HG03025 (cell line): ENCODE results near the gene MUSK.
"Not testable (repeated sequence)": the region's sequence is repeated elsewhere in the genome, so short reads cannot be mapped to it uniquely, and the experiment has no call there.

Source experiments
- ATAC-seq: cut with Tn5 transposase; IDR thresholded peaks from one replicate; pipeline ENCODE4 v1.9.1; 2021; ENCODE audit warnings: mild to moderate bottlenecking, moderate library complexity; ENCODE audit not compliant: unreplicated experiment, low FRiP score

MUSK gene

DNA sequence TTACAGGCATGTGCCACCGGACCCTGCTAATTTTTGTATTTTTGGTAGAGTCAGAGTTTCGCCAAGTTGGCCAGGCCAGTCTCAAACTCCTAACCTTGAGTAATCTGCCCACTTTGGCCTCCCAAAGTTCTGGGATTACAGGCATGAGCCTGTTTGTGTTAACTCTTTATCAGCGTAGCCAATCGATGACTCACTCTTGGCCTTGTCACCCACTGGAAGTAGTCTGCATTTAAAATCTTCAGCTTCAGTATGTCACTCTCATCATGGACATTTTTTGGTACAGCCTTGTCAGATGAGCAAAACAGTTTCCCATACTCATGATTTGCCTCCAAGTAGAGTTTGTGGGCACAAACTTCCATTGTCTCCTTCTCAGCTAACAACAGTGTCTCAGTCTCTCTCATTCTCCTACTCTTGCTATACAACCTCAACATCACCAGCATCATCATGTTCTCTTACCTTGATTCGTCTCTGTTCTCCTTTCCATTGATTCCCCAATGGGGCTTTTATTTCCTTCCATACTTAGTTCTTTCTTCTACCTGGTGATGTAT, 22.5 kb downstream of the MUSK start:
- ATAC-seq, result no peak

DNA sequence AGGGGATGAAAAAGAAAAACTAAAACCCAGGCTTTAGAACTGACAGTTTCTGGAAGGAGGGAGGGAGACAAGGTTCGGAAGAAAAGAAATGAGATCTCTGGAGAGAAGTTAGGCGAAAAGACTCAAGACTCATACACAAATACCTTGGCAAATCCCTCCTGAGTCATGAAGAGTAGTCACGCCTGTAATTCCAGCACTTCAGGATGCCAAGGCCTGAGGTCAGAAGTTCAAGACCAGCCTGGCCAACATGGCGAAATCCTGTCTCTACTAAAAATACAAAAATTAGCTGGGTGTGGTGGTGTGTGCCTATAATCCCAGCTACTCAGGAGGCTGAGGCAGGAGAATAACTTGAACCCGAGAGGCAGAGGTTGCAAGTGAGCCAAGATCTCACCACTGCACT, 27.3 kb downstream of the MUSK start:
- ATAC-seq, result not testable (repeated sequence)

DNA sequence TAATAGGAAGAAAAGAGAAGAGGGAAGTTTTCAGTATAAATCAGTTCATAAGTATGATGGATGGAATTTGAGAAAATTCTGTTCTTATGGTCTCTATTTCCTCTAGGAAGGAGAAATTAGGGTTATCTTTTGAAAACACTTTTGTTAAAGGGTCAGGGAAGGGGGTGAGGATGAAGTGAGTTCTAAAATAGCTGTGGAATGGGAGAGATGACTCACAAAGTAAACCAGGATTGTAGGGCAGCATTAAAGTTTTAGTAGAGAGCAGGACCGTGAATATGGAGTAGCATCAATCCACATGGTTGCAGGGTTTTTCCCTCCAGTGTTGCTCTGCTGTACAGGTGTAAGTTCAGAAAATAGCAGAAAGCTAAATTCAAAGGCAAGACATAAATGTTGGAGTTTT, 32.4 kb downstream of the MUSK start:
- ATAC-seq, result no peak

DNA sequence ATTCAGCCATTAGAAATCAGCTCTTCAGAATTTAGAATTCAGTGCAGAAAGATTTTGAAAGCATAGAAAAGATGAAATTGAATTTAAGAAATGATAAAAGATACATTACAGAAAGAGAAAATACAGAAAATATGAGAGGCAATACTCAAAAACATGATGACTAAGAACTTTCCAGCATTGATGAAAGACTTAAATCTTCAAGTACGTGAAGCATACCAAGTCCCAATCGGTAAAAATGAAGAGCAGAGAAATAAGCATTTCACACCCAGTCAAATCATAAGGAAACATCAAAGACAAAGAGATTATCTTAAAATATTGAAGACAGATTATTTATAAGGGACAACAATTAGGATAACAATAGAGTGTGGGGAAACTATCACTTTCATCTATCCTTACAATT, 35.1 kb downstream of the MUSK start:
- ATAC-seq, result no peak

DNA sequence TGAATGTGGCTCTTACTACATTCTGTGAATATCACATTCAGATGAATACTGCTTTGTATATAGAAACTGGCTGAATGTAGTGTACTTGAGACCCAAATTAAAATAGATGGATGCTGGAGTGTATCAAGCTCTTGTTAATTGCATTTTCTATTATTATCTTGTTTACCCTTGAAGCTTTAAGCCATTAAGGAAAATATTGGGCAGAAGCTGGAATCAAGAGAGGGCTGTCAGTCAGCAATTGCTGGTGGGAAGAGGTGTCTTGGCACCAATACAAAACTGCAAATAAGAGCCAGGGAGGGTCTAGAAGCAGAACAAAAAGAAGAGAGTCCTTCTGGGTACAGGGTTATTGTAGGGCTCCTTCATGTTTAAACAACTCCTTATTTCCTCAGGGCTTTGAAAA, 38.8 kb downstream of the MUSK start:
- no peak for ATAC-seq

DNA sequence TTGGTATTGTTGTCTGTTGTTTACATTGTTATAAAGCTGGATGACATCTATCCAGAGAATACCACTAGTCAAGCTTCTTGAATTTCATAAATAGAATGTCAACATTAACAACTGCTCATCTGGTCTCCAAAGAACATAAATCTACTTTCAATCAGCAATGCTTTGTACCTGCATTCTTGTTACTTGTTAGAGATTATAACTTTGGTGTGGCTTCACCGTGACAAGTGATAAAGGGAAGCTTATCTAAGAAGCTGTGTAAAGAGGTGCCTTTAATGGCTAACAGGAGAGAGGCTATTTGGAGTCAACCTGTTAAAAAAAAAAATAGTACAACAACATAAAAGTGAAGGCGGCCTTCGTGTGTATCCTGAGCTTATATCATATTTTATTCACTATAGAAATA, 41.8 kb downstream of the MUSK start:
- ATAC-seq, result no peak

DNA sequence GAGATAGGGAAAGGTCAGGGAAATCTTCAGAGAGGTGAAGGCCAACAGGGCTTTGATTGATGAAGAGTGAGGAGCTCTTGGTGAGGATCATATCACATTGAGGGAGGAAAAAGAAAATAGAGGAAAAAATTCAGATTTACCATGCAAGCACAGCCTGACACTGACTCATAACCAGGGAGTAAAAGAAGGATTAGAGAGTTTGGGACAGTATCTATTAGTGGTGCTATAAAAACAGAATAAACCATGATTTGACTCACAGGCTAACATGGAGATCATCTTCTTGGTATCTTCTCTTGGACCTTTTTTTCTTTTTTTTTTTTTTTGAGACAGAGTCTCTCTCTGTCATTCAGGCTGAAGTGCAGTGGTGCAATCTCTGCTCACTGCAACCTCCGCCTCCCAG, 44.4 kb downstream of the MUSK start:
- no peak for ATAC-seq

DNA sequence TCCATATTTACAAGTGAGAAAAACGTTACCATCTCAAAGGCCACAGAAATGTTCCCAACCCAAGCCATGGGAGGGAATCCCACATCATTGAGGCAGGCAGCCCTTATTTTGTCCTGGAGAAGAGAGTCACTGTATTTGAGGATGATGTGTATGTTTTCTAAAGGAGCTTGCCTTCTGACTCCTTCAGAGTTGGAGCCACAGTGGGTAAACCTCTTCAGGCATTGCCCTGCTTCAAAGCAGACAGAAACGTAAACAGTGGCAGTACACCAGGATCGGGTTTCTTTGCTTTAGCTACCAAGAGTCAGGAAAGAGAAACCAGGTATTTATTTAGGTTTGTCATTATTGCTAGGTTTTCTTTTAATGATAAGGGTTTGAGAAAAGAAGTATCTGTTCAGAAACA, 45.7 kb downstream of the MUSK start:
- ATAC-seq, result no peak

DNA sequence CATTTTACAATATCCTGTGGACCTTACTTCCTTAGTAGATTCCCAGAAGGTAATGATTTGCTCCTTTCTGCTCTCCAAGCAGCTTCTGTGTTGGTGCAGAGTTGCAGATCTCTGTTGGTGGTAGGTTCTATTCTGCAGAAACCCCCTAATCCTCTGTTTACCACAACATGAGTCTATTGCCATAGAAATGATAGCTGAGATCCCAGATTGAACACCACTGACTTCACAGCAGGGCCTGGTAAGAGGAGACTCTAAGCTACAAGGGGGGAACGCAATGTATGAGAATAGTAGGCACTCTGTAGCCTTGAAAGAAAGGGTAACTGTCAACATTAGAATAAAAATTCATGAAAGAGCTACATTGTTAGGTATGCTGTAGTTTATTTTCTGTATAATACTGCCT, 59.5 kb downstream of the MUSK start:
- no peak for ATAC-seq

DNA sequence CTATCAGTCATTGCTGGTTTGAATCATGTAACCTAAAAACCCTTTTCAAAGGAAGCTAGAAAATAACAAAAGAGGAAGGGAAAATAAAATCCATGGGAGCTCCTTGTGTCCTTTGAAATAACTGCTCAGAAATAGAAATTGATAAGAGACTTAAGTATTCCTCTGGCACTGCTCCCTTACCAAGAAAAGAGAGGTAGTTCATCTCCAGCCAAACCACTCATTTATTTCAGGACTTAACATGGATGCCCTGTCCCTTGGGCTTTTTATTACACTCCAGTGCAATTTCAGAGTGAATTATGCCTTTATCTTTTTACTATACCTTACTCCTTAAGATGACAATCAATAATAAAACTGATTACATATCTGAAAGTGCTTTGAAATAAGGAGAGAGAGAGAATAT, 61.0 kb downstream of the MUSK start:
- ATAC-seq, result no peak

DNA sequence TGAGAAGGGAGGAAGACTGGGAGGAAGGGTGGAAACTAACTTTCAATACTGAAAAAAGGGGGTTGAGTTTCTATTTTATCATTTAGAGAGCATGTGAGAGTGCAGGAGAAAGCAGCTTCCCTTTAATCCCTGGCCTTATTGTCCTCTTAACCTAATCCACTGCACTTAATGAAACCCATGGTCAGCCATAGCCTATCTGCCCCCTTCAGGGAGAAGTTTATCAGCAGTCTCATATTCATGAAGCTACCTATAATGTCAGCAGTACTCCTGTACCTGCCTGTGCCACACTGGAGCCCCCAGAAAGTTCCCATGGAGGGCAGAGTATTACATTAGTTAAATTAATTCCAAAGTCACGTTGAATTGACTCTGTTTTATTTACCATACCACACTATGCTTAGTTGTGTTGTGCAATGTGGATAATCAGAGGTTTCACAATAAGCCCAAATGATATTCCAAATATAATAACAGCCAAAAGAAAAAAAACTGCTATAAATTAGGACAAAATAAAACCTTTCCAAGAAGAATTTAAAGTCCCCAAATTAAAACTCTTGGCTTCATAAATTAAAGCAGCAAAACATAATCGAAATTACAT, 62.9 kb downstream of the MUSK start:
- ATAC-seq, result no peak

DNA sequence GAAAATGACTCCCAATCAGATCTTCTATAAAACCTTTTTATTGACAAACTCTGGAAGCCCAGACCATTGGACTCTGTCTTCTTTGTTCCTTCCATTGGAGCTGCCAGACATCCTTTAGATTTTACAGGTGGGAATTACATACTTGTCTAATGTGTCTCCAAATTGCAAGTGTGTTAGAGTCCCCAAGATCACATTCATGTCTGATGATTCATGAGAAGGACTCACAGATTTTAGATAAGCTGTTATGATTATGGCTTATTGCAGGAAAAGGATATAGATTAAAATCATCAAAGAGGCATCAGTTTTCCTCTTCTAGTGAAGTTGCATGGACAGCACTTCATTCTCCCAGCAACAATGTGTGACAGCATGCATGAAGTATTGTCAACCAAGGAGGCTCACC, 70.4 kb downstream of the MUSK start:
- ATAC-seq, result no peak

DNA sequence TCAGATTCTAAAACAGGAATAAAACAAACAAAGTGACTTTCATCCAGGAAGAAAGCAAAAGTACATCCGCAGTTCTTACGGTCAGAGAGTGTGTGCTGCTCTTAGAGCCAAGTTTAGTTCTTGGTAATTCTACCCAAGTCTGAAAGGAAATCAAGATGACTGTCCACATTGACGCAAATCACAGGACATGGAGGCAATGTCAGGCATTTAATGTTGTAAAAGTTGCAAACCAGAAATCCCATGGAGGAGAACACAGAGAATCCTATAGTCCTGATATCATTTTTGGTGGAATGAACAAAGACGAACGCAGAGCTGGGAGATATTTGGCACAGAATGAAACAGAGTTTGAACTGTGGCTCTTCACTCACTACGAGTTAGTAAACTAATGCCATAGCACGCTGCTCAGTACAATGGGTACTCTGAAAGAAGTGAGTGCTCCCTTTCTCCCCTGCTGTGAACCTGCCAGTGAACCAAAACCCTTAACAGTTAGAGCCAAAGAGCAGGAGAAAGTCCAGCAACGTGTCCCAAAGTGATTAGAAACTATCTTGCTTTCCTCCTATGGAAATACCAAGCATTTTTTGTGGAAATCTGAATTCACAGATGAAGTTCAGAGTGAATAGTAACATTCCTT, 74.3 kb downstream of the MUSK start:
- no peak for ATAC-seq

DNA sequence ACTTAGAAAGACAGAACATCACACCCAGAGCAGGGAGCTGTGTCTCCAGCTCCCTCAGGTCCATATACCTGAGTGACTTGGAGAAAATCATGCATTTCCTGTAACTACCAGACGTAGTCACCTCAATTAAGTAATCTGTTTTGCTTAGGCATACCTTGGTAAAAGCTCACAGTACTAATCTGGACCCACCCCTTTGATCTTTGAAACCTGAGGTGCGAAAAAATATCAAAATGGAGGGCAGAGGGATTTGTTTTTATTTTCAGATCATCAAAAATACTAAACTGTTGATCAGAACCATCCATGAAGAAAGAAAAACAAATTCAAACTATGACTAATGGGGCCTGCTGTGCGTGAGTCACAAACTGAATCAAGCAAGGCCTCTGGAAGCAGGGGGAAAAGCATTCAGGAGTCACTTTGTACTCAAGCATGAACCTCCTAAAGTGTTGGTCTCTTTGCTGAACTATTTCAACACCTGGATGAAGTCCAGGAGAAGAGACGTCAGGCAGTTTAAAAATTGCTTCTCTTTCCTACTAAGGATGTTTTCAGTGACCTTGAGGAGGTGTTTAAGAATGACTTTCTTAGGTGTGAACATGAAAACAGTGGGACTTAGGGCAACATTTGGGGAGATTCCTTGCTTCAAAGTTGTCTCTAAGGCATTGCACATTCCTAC, 76.3 kb downstream of the MUSK start:
- no peak for ATAC-seq

DNA sequence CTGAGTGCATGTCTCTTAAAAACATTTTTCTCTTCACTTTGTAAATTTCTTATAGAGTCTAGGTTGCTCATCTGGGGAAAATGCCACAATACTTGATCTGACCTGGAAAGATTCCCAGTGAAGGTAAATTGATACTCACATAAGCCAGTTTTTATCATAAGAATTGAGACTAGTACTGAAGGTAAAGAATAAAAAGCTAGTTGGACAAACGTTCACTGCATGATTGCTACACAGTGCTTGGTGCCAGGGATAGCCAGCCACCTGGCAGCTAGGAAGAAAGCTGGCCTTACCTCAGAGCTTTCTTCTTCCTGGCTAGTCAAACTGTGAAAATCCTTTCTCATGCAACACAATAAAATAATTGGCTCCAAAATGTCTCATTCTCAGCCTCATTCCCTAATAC, 77.1 kb downstream of the MUSK start:
- no peak for ATAC-seq

DNA sequence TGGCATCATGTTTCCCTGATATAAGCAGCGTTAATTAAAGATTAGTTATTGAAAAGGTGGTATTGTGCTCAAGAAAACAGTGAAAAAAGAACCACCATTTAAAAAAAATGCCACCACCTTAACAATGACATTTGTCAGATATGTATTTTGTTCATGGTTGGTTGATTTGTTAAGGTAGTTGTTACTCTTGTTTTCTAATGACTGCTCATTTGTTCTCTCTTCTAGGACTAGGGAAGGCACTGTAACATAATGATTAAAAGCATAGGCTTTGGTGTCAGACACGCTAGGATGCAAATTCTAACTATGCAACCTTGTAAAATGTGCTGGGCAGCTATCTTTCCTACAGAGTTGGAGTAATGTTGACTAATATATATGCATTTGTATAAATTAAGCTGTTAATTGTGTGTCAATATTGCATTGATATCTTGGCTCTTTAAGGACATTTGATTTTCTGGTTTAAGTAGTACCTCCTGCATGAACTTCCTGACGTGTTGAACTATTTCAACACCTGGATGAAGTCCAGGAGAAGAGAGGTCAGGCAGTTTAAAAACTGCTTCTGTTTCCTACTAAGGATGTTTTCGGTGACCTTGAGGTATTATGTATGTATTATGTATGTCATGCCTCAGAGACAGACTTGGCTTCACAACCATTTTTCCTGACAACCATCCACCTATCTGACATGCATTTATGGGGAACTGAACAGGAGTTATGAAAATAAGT, 77.8 kb downstream of the MUSK start:
- no peak for ATAC-seq

DNA sequence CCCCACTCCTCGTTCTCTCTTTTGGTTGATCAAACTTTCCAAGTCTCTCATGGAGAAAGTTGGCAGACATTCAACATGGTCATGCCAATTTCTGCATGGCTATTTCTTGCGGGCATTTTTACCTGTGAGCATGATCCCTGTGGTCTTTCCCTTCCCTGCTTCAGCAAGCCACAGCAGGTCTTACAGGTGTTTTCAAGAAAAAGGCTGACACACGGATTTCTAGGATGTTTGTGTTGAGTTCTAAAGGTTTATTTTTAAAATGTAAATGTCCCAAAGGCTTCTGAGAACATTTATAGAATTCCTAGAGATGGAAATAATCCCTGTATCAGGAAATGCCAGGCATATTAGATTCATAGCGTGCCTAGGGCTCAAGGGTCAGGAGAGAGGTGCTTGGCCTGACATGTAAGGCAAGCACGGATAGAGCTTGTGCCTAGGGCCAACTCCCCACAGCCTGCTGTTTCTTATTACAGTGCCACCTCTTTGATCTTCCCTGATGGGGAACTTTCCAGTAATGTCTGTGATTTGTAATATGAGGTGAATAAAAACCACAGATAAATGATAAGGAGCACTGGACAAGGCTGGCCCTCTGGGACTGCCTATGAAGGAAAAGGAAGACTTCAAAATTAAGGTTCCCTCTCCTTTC, 79.8 kb downstream of the MUSK start:
- ATAC-seq, result no peak

DNA sequence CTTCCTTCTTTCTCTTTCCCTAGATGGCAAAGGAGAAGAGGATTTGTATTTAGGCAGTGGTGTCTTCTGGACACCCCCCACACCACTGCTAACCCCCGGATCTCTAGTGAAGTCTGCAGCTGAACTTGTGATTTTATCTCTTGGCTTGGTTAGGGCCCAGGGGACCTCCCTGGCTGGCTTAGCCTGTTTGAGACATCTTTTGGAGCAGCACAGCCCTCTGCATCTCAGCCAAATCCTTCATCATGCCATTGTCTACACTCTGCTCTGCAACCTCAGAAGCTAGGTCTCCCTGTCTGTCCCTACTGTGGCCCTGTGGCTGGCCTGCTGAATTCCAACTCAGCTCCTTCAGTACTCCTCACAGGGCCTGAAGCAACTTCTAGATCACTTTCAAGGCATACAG, 81.7 kb downstream of the MUSK start:
- ATAC-seq, result no peak

DNA sequence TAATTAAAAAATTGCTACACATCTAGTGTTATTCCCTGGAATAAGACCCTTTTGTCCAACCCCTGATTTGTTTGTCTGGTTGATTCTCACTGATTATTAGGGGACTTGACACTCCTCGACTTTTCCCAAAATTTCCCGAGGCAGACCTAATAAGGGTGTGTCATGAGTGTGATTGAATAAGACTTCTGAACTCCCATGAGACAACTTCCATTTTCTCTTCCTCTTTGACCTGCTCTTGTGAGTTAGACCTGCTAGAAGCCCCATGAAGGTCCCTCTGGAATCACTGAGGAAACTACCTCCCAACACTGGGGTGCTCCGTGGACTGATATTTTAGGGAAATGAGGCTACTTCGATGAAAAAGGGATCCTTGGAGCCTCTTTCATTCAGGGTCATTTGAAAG, 83.4 kb downstream of the MUSK start:
- ATAC-seq, result no peak

DNA sequence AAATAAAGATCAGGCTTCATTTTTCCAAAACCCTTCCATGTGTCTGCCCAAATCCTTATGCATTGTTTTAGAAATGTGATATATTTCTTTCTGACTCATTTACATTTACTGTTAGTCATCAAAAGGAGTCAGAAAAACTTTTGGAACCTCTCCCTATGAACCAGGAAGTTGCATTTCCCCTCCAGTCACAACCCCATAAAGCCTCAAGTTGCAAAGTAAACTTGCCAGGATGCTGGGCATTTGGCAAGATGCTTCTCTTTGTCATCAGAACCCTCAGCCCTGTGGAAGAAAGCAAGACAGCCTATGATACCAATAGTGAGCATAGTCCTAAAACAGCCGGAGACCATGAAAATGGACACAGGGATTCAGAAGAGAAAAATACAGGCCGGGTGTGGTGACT, 84.2 kb downstream of the MUSK start:
- ATAC-seq, result no peak

DNA sequence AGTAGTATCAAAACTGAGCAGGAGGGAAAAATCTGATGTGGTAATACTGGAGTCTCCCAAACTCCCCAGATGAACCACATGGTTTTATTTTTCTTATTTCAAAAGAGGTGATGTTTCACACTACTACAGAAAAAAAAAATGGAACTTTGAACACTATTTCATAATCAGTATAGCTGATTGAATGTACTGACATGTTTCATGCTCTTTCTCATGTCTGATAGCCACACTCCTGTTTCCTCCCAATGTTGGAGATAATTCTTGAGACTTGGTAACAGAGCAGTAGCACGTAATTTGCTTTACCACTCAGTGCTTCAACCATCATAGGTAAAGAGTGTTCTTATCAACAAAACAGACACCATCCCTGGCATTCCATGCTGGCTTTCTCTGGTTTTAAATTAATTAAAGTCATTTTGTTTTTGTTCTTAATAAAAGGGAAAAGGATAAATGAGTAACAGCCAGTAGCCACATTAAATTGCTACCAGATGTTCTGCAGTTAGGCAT, 85.2 kb downstream of the MUSK start:
- ATAC-seq, result no peak
